CD14-positive monocyte (primary cell): ENCODE results near the gene FAIM2. TPM values are rescaled to one million over a fixed set of nuclear protein-coding genes. Genes with fewer than 3 reads are reported as not detected.

ENCODE experiments used
- DNase-seq, 3 donors: peaks; one replicate each; pipeline ENCODE4 v3.0.0-alpha.2; 2011 to 2022
- H2AFZ ChIP-seq: 2 replicates; pipeline ENCODE4 v1.6.0; 2012; ENCODE audit warnings: mild to moderate bottlenecking, low read depth, low read length, inconsistent platforms; ENCODE audit not compliant: insufficient read depth, poor library complexity, severe bottlenecking
- H3K27ac ChIP-seq, 2 donors: 1 replicate in 1 of 2; 2 replicates in 1 of 2; pipeline ENCODE4 v1.5.1; 2012 to 2013; ENCODE audit warnings: low read length in 2 of 2, control low read depth in 1 of 2, inconsistent platforms in 1 of 2, low read depth in 1 of 2, mild to moderate bottlenecking in 1 of 2
- H3K27me3 ChIP-seq, 2 donors: one replicate each; pipeline versions ENCODE4 v1.6.0 to v1.6.1; 2011 to 2013; ENCODE audit warnings: low read length in 2 of 2; ENCODE audit not compliant: control insufficient read depth in 2 of 2, insufficient read depth in 2 of 2
- H3K36me3 ChIP-seq, 2 donors: replicated peaks in 1 of 2; 1 replicate in 1 of 2; 2 replicates in 1 of 2; pipeline versions ENCODE4 v1.5.1 to v1.6.1; 2012 to 2013; ENCODE audit warnings: low read length in 2 of 2, control low read depth in 1 of 2, inconsistent platforms in 1 of 2, mild to moderate bottlenecking in 1 of 2; ENCODE audit not compliant: insufficient read depth in 2 of 2, control insufficient read depth in 1 of 2
- H3K4me1 ChIP-seq, 2 donors: 1 replicate in 1 of 2; 2 replicates in 1 of 2; pipeline versions ENCODE4 v1.5.1 to v1.6.1; 2012 to 2013; ENCODE audit warnings: low read length in 2 of 2, control low read depth in 1 of 2, inconsistent platforms in 1 of 2, mild to moderate bottlenecking in 1 of 2, moderate library complexity in 1 of 2; ENCODE audit not compliant: insufficient read depth in 2 of 2, control insufficient read depth in 1 of 2
- H3K4me2 ChIP-seq: replicated peaks from 2 replicates; pipeline ENCODE3; 2012; ENCODE audit warnings: low read length, moderate library complexity, mild to moderate bottlenecking; ENCODE audit not compliant: poor library complexity, severe bottlenecking; ENCODE audit errors: extremely low read depth
- H3K4me3 ChIP-seq, 3 experiments: fragments of 200-600 bp in 1 of 3; sonication (generic) in 1 of 3; replicated peaks in 1 of 3; 1 replicate in 2 of 3; 2 replicates in 1 of 3; pipeline ENCODE4 v1.5.1; 2011 to 2013; ENCODE audit warnings: low read length in 3 of 3, mild to moderate bottlenecking in 3 of 3, control low read depth in 2 of 3, low read depth in 2 of 3, inconsistent platforms in 1 of 3, moderate library complexity in 1 of 3
- H3K79me2 ChIP-seq: 2 replicates; pipeline ENCODE4 v1.6.0; 2012; ENCODE audit warnings: mild to moderate bottlenecking, control low read depth, inconsistent platforms, low read length, moderate library complexity; ENCODE audit not compliant: insufficient read depth
- H3K9ac ChIP-seq: 2 replicates; pipeline ENCODE4 v1.6.0; 2017; ENCODE audit warnings: low read length, mild to moderate bottlenecking; ENCODE audit not compliant: insufficient read depth, poor library complexity, severe bottlenecking
- H3K9me3 ChIP-seq, 2 donors: replicated peaks in 1 of 2; 1 replicate in 1 of 2; 2 replicates in 1 of 2; pipeline versions ENCODE4 v1.5.1 to v1.6.1; 2012 to 2013; ENCODE audit warnings: low read length in 2 of 2, control low read depth in 1 of 2; ENCODE audit not compliant: control insufficient read depth in 1 of 2, insufficient read depth in 1 of 2
- H4K20me1 ChIP-seq: 2 replicates; pipeline ENCODE4 v1.6.0; 2012; ENCODE audit warnings: mild to moderate bottlenecking, low read length, control low read depth, moderate library complexity; ENCODE audit not compliant: insufficient read depth
- H3K27ac Mint-ChIP-seq, 7 donors: one replicate each; pipeline ENCODE4 v1.8.0; 2020; ENCODE audit warnings: mild to moderate bottlenecking in 7 of 7, mixed read lengths in 7 of 7, moderate library complexity in 6 of 7, inconsistent platforms in 2 of 7
- H3K27me3 Mint-ChIP-seq, 3 donors: one replicate each; pipeline ENCODE4 v1.8.0; 2021 to 2022; ENCODE audit warnings: low read depth in 3 of 3, mild to moderate bottlenecking in 3 of 3, mixed read lengths in 3 of 3, moderate library complexity in 3 of 3, inconsistent platforms in 1 of 3
- H3K36me3 Mint-ChIP-seq, 2 donors: one replicate each; pipeline ENCODE4 v1.8.0; 2020; ENCODE audit warnings: mixed read lengths in 2 of 2, inconsistent platforms in 1 of 2, mild to moderate bottlenecking in 1 of 2
- H3K4me1 Mint-ChIP-seq: one replicate; pipeline ENCODE4 v1.8.0; 2020; ENCODE audit warnings: mild to moderate bottlenecking, mixed read lengths
- H3K4me3 Mint-ChIP-seq, 2 donors: one replicate each; pipeline ENCODE4 v1.8.0; 2020; ENCODE audit warnings: mild to moderate bottlenecking in 2 of 2, mixed read lengths in 2 of 2, moderate library complexity in 1 of 2
- H3K9me3 Mint-ChIP-seq, 7 donors: one replicate each; pipeline ENCODE4 v1.8.0; 2020 to 2022; ENCODE audit warnings: mixed read lengths in 7 of 7, mild to moderate bottlenecking in 6 of 7, moderate library complexity in 6 of 7, inconsistent platforms in 2 of 7
- CTCF ChIP-seq: fragments of 200-600 bp; IDR thresholded peaks from one replicate; pipeline ENCODE4 v1.8.0; 2022; ENCODE audit warnings: antibody characterized with exemption, mild to moderate bottlenecking
- WGBS: methylation state at CpG from one replicate; pipeline ENCODE4 v1.1.5; 2013; ENCODE audit warnings: missing lambda C conversion rate; ENCODE audit not compliant: insufficient coverage; 5-methylcytosine and 5-hydroxymethylcytosine counted together
- intact Hi-C, 2 donors: fragments of 100-400 bp; cut with micrococcal nuclease; formaldehyde crosslinking; loops; one replicate each; pipeline versions ENCODE4 v1.15.0 to v1.15.1; 2023
- polyA plus RNA-seq, 3 donors: library from polyadenylated mRNA; depleted of rRNA in 1 of 3; unstranded in 2 of 3; stranded (reverse) in 1 of 3; fragments of 300-500 nt in 2 of 3; fragments of >200 nt in 1 of 3; fragmentation: Illumina TruSeq in 2 of 3; gene quantifications; 1 replicate in 2 of 3; 2 replicates in 1 of 3; pipeline ENCODE4 v1.2.3, GENCODE V29; 2012 to 2021

The FAIM2 gene
- polyA plus RNA-seq, 3 donors: not detected

- WGBS: 94% methylated on average over 10 of the region's 15 CpGs
- Histone ChIP-seq H3K36me3 (no peaks in the 10 kb centered on the region), H3K4me2 (no peak overlapping the region), H3K9ac (no peak overlapping the region), H3K9me3 (no peaks in the 10 kb centered on the region), H3K27me3 (no peaks in the 10 kb centered on the region), H3K4me1 (no peaks in the 10 kb centered on the region), H3K79me2 (no peaks in the 10 kb centered on the region), H2AFZ (no peak overlapping the region), H4K20me1 (no peaks in the 10 kb centered on the region), H3K27ac (no peak overlapping the region), H3K4me3 (no peak overlapping the region)
- DNase-seq: no peak
- Mint-ChIP-seq H3K27me3 (peaks cover 22 to 29% (median 27%) of the 10 kb centered on the region in 3 donors), H3K9me3 (no peaks in the 10 kb centered on the region), H3K4me3 (no peak overlapping the region), H3K36me3 (no peaks in the 10 kb centered on the region), H3K27ac (no peak overlapping the region), H3K4me1 (no peaks in the 10 kb centered on the region)
- no peak for TF ChIP-seq CTCF
- intact Hi-C loops: no loop called here
Observed at GRCh38 chr12:49887536-49888401, 15.9 kb downstream of the FAIM2 start.

GRCh38 chr12:49887091-49887490 lies 16.6 kb downstream of the FAIM2 start:
- no peak overlapping the region for H2AFZ ChIP-seq
- no peak for TF ChIP-seq CTCF
- H3K4me1 ChIP-seq: no peaks in the 10 kb centered on the region
- no peak for DNase-seq
- Mint-ChIP-seq H3K27me3 (peaks cover 17 to 28% (median 23%) of the 10 kb centered on the region in 3 donors), H3K4me1 (no peaks in the 10 kb centered on the region), H3K9me3 (no peaks in the 10 kb centered on the region), H3K36me3 (no peaks in the 10 kb centered on the region), H3K4me3 (no peak overlapping the region), H3K27ac (peak overlapping the region in 2 of 7 donors; percentile 14 to 15)
- H3K4me3 ChIP-seq: no peak overlapping the region
- no peaks in the 10 kb centered on the region for H3K79me2 ChIP-seq
- H4K20me1 ChIP-seq: no peaks in the 10 kb centered on the region
- no peak overlapping the region for H3K27ac ChIP-seq
- H3K4me2 ChIP-seq: no peak overlapping the region
- WGBS: 89% methylated on average over 4 of the region's 9 CpGs
- no peaks in the 10 kb centered on the region for H3K9me3 ChIP-seq
- no peaks in the 10 kb centered on the region for H3K27me3 ChIP-seq
- no peak overlapping the region for H3K9ac ChIP-seq
- H3K36me3 ChIP-seq: no peaks in the 10 kb centered on the region
- intact Hi-C loops: no loop called here
